Subcutaneous adipose tissue (tissue), 4 donors: ENCODE results near the gene ME1. TPM values are rescaled to one million over a fixed set of nuclear protein-coding genes. Genes with fewer than 3 reads are reported as not detected.

ENCODE experiments used
- total RNA-seq, 4 donors: library from RNA; depleted of rRNA; stranded (reverse); fragments of >200 nt; gene quantifications; one replicate each; pipeline ENCODE4 v1.1.0, GENCODE V29; 2016
- TF ChIP-seq, protein P1 (sequence below): fragments of 450-650 bp; IDR thresholded peaks from one replicate; pipeline ENCODE4 v1.5.1; 2016; ENCODE audit warnings: low read depth, mild to moderate bottlenecking, control low read depth, antibody characterized with exemption, moderate library complexity

ME1 gene
- total RNA-seq, 4 donors from 2014 or later, result 22.3 to 52.0 (median 38.3) TPM

DNA sequence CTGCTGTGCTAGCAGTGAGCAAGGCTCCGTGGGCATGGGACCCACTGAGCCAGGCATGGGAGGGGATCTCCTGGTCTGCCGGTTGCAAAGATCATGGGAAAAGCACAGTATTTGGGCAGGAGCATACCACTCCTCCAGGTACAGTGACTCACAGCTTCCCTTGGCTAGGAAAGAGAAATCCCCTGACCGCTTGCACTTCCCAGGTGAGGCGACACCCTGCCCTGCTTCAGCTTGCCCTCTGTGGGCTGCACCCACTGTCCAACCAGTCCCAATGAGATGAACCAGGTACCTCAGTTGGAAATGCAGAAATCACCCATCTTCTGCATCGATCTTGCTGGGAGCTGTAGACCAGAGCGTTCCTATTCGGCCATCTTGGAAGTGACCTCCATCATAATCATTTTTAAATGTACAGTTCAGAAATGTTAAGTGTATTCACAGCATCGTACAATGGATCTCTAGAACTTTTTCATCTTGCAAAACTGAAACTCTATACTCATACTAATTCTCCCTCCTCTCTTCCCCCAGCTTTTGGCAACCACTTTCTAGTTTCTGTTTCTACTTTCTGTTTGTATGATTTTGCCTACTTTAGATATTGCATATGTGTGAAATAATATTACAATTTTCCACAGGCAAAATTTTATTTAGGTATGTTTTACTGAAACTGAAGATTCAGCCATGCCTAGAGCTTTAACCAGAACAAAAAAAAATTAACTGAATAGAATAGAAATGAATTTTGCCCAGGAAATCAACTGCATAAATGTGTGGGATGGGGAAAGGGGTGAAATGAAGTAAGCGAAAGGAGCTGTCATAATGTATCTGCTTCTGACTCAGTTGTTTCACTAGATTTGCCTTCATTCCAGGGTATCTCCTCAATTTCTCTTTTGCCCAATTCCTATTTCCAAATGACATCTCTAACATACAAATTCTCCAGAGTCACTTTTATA, 137.7 kb downstream of the ME1 start:
- TF ChIP-seq, protein P1, sequence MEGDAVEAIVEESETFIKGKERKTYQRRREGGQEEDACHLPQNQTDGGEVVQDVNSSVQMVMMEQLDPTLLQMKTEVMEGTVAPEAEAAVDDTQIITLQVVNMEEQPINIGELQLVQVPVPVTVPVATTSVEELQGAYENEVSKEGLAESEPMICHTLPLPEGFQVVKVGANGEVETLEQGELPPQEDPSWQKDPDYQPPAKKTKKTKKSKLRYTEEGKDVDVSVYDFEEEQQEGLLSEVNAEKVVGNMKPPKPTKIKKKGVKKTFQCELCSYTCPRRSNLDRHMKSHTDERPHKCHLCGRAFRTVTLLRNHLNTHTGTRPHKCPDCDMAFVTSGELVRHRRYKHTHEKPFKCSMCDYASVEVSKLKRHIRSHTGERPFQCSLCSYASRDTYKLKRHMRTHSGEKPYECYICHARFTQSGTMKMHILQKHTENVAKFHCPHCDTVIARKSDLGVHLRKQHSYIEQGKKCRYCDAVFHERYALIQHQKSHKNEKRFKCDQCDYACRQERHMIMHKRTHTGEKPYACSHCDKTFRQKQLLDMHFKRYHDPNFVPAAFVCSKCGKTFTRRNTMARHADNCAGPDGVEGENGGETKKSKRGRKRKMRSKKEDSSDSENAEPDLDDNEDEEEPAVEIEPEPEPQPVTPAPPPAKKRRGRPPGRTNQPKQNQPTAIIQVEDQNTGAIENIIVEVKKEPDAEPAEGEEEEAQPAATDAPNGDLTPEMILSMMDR, result no peak

DNA sequence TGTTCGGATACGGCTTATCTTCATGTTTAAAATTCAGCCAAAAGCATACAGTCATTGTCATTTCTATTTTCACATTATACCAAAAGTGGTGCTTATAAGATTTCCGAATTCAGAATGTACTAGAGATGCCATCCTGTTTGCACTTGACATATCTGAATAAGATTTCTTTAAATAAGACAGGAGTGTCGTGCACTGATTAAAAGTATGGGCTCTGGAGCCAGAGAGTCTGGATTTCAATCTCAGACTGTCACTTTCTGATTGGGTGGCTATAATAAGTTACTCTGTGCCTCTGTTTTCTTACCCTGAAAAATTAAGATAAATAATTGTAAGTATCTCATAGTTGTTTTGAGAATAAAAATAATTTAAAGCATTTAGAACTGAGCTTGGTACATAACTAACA, 144.9 kb downstream of the ME1 start:
- TF ChIP-seq, protein P1, result no peak

DNA sequence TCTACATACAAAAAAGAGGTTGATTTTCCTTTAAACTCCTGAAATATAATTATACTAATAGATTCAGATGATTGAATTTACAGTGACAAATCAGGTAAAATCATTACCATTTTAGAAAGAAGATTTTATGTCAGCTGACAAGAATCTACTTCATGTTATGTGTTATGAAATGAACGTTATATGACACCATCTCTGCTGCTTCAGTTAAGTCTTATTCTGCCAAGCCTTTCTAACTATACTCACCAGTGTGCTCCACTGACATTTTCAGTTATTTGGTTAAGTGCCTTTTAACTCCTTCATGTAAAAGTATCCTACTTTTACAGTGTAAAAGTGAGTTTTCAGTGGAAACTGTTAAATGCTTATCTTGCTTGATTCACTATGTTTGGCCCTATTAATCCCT, 157.3 kb downstream of the ME1 start:
- TF ChIP-seq, protein P1, result no peak

DNA sequence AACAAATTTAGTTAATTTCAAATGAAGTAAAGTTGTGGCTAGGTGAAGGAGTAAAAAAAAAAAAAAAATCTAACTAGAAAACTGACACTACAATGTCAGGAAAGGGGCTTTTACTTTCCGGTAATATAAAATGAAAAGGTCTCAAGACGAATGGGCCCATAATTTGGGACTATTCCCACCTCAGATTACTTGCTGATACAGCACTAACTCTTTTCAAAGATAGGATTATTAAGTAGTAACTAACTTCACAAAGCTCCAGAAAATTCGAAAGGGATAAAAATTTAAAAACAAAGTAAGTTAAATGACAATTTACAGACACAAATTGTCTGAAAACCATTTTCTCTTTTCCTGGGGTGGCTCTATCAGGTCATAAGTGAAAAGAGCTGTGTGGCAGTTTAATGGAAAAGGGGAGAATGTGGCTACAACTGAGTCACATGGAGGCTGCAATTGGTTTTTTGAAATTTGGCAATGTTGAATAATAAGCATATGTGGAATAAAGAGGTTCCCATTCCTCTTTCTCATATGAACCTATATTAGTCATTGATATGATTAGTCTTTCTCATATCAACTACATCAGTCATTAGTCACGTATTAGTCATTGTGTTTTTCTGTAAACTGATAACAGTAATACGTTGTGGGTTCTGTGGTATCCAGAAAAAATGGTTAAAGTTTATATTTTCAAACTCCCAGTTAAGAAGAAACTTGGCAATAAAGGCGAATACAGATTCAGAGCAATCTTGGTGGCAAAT, 159.7 kb downstream of the ME1 start:
- TF ChIP-seq, protein P1, result no peak

DNA sequence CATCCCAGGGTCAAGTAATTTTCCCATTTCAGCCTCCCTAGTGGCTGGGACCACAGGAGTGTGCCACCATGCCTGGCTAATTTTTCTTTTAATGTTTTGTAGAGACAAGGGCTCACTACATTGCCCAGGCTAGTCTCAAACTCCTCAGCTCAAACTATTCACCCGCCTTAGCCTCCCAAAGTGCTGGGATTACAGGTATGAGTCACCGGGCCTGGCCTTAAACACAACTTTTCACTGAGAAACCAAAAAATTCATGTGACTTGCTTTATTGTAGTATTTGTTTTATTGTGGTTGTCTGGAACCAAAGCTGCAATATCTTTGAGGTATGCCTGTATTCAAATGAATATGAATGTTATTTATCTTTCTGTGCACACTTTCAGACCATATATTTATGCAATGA, 165.5 kb downstream of the ME1 start:
- TF ChIP-seq, protein P1, result no peak

DNA sequence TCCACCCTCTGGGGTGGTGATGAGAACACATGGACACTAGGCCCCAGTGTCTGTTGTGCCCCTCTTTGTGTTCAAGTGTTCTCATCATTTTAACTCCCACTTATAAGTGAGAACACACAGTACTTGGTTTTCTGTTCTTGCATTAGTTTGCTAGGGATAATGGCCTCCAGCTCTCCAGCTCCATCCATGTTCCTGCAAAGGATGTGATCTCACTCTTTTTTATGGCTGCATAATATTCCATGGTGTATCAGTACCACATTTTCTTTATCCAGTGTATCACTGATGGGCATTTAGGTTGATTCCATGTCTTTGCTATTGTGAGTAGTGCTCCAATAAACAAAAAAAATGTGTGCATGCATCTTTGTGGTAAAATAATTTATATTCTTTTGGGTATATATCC, 170.3 kb downstream of the ME1 start:
- TF ChIP-seq, protein P1, result no peak

DNA sequence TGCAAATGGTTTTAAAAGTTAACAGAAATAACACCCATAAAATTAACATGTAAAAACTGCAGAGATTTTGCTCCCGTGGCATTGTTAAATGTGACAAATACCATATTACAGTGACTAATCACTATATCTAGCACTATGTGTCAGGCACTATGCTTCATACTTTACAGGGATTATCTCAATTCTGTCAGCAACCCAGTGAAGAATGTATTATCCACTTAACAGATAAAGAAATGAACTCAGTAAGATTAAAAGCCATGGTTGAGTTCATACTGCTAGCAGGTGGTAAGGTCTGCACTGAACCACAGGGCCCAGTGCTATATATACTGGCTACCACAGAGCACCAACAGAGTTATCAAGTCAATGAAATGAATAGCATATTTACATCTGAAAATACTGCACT, 172.3 kb downstream of the ME1 start:
- TF ChIP-seq, protein P1, result no peak
